Ishikawa (cell line): ENCODE data around the gene BABAM2.

Experiments used
- CREB1 ChIP-seq: IDR thresholded peaks from 2 replicates; pipeline ENCODE4 v1.6.1; 2012; ENCODE audit warnings: low read depth
- EP300 ChIP-seq: IDR thresholded peaks from 2 replicates; pipeline ENCODE4 v1.6.1; 2012; ENCODE audit warnings: borderline replicate concordance
- FOXM1 ChIP-seq: IDR thresholded peaks from 2 replicates; pipeline ENCODE4 v1.6.1; 2012; ENCODE audit warnings: low read depth, borderline replicate concordance
- RAD21 ChIP-seq: IDR thresholded peaks from 2 replicates; pipeline ENCODE4 v1.6.1; 2012; ENCODE audit warnings: low read depth
- REST ChIP-seq: IDR thresholded peaks from 2 replicates; pipeline ENCODE4 v1.6.1; 2012; ENCODE audit warnings: low read depth, mild to moderate bottlenecking
- TAF1 ChIP-seq: IDR thresholded peaks from 2 replicates; pipeline ENCODE4 v1.6.1; 2012; ENCODE audit warnings: low read depth, mild to moderate bottlenecking
- YY1 ChIP-seq: IDR thresholded peaks from 2 replicates; pipeline ENCODE4 v1.6.1; 2012; ENCODE audit warnings: low read depth
- ZBTB7A ChIP-seq: IDR thresholded peaks from 2 replicates; pipeline ENCODE4 v1.6.1; 2012; ENCODE audit warnings: low read depth

DNA sequence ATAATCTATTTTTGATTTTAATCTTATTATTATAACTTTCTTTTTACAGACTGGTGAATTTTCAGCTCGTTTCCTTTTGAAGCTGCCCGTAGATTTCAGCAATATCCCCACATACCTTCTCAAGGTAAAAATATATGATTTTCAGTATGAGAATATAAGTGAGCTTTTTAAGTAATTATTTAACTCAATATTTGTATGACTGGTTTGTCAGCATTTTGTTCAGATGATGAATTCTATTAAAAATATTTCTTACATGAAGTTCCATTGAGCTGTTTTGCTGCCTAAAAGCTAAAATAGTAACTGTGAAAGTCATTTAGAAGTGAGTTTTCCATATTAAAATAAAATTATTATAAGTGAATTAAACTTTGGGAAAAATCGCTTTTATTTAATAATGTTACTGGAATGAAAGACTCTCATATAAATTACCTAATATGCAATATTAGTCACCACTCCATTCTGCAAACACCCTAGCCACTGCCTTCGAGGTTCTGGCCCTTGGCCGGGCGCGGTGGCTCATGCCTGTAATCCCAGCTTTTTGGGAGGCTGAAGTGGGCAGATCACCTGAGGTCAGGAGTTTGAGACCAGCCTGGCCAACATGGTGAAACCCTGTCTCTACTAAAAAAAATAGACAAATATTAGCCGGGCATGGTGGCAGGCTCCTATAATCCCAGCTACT, 155.3 kb downstream of the BABAM2 start:
- TF ChIP-seq EP300 (no peak), TAF1 (no peak), CREB1 (no peak), REST (no peak), ZBTB7A (no peak), RAD21 (no peak), YY1 (no peak), FOXM1 (no peak)
